Glutamatergic neuron (in vitro differentiated cells): ENCODE results near the gene TSPAN14. TPM values are rescaled to one million over a fixed set of nuclear protein-coding genes. Genes with fewer than 3 reads are reported as not detected.

Experiments
- DNase-seq: peaks from one replicate; pipeline ENCODE4 v3.0.0; 2022
- H3K27ac Mint-ChIP-seq: one replicate; pipeline ENCODE4 v1.8.0; 2020; ENCODE audit warnings: mild to moderate bottlenecking, mixed read lengths, inconsistent platforms; ENCODE audit not compliant: unreplicated experiment
- H3K27me3 Mint-ChIP-seq: one replicate; pipeline ENCODE4 v1.8.0; 2020; ENCODE audit warnings: mild to moderate bottlenecking, moderate library complexity, mixed read lengths, inconsistent platforms; ENCODE audit not compliant: unreplicated experiment
- H3K36me3 Mint-ChIP-seq: one replicate; pipeline ENCODE4 v1.8.0; 2020; ENCODE audit warnings: mild to moderate bottlenecking, mixed read lengths, inconsistent platforms; ENCODE audit not compliant: unreplicated experiment
- H3K4me1 Mint-ChIP-seq: one replicate; pipeline ENCODE4 v1.8.0; 2020; ENCODE audit warnings: mild to moderate bottlenecking, low read depth, mixed read lengths, inconsistent platforms; ENCODE audit not compliant: unreplicated experiment
- H3K4me3 Mint-ChIP-seq: one replicate; pipeline ENCODE4 v1.8.0; 2020; ENCODE audit warnings: mild to moderate bottlenecking, mixed read lengths, inconsistent platforms; ENCODE audit not compliant: unreplicated experiment
- H3K9me3 Mint-ChIP-seq: one replicate; pipeline ENCODE4 v1.8.0; 2020; ENCODE audit warnings: mild to moderate bottlenecking, moderate library complexity, mixed read lengths, inconsistent platforms; ENCODE audit not compliant: unreplicated experiment
- CTCF ChIP-seq: fragments of 200-600 bp; sonication (generic); IDR thresholded peaks from one replicate; pipeline ENCODE4 v1.5.0; 2021; ENCODE audit not compliant: partially characterized antibody, unreplicated experiment
- total RNA-seq: library from RNA; stranded (reverse); fragmentation: NEBNext Ultra II Directional; extraction: Animal tissue kit (Norgen Biotek cat#: 25700); gene quantifications from one replicate; pipeline ENCODE4 v1.2.1, GENCODE V29; 2021; ENCODE audit not compliant: unreplicated experiment

The TSPAN14 gene
- total RNA-seq, 1 donor from 2014 or later, result 141 TPM

- Mint-ChIP-seq H3K4me1 (peaks cover 60% of the 10 kb centered on the region), H3K9me3 (peaks cover 15% of the 10 kb centered on the region), H3K4me3 (peak overlapping the region; percentile 53), H3K27me3 (peaks cover 14% of the 10 kb centered on the region), H3K27ac (peak overlapping the region; percentile 53), H3K36me3 (no peaks in the 10 kb centered on the region)
- DNase-seq, result no peak
- TF ChIP-seq CTCF, result no peak
These were observed 4.5 kb downstream of the TSPAN14 start for GRCh38 chr10:80458638-80459037.

GRCh38 chr10:80459047-80459865 lies 5.1 kb downstream of the TSPAN14 start:
- peak overlapping the region; percentile 73 for H3K4me3 Mint-ChIP-seq
- H3K27me3 Mint-ChIP-seq, result peaks cover 17% of the 10 kb centered on the region
- peaks cover 66% of the 10 kb centered on the region for H3K4me1 Mint-ChIP-seq
- TF ChIP-seq CTCF, result no peak
- DNase-seq, result no peak
- no peaks in the 10 kb centered on the region for H3K36me3 Mint-ChIP-seq
- H3K9me3 Mint-ChIP-seq, result peaks cover 13% of the 10 kb centered on the region
- H3K27ac Mint-ChIP-seq, result peak overlapping the region; percentile 81

- Mint-ChIP-seq H3K27me3 (peaks cover 14% of the 10 kb centered on the region), H3K4me3 (peak overlapping the region; percentile 64), H3K36me3 (no peaks in the 10 kb centered on the region), H3K4me1 (peaks cover 80% of the 10 kb centered on the region), H3K9me3 (peaks cover 10% of the 10 kb centered on the region), H3K27ac (peak overlapping the region; percentile 81)
- TF ChIP-seq CTCF, result no peak
- no peak for DNase-seq
These were observed 6.5 kb downstream of the TSPAN14 start for GRCh38 chr10:80460399-80461207.

- DNase-seq, result no peak
- Mint-ChIP-seq H3K27ac (peak overlapping the region; percentile 69), H3K4me3 (peak overlapping the region; percentile 64), H3K4me1 (peaks cover 80% of the 10 kb centered on the region), H3K9me3 (peaks cover 6% of the 10 kb centered on the region), H3K27me3 (peaks cover 10% of the 10 kb centered on the region), H3K36me3 (no peaks in the 10 kb centered on the region)
- TF ChIP-seq CTCF, result no peak
These were observed 7.4 kb downstream of the TSPAN14 start for GRCh38 chr10:80461208-80462183.
